VCaP (cell line): ENCODE results near the gene STX19.
"Not testable (repeated sequence)": the region's sequence is repeated elsewhere in the genome, so short reads cannot be mapped to it uniquely, and the experiment has no call there.

Experiments
- H3K27ac ChIP-seq: fragments of 450-650 bp; 2 replicates; pipeline ENCODE4 v1.5.1; 2017
- CTCF ChIP-seq: fragments of 450-650 bp; conservative IDR thresholded peaks from 2 replicates; pipeline ENCODE4 v1.5.1; 2017; ENCODE audit warnings: mild to moderate bottlenecking, moderate library complexity

Gene STX19

GRCh38 chr3:93969997-93970396, 58.4 kb downstream of the STX19 start:
- TF ChIP-seq CTCF, result no peak
- no peak overlapping the region for H3K27ac ChIP-seq

- TF ChIP-seq CTCF, result no peak
- H3K27ac ChIP-seq, result no peak overlapping the region
Observed at GRCh38 chr3:93969443-93969842, 59.0 kb downstream of the STX19 start.

GRCh38 chr3:93965106-93965505, 63.3 kb downstream of the STX19 start:
- H3K27ac ChIP-seq, result not testable (repeated sequence)
